Non-pigmented ciliary epithelial cell (primary cell): ENCODE data around the gene KIAA0753.

Experiments
- DNase-seq: peaks from one replicate; pipeline ENCODE4 v3.0.0-alpha.2; 2010; ENCODE audit warnings: low read depth

Gene KIAA0753

GRCh38 chr17:6569370-6570285 is 70.9 kb downstream of the KIAA0753 start:
- no peak for DNase-seq

- no peak for DNase-seq
Observed at GRCh38 chr17:6568184-6568758, 72.2 kb downstream of the KIAA0753 start.

DNA sequence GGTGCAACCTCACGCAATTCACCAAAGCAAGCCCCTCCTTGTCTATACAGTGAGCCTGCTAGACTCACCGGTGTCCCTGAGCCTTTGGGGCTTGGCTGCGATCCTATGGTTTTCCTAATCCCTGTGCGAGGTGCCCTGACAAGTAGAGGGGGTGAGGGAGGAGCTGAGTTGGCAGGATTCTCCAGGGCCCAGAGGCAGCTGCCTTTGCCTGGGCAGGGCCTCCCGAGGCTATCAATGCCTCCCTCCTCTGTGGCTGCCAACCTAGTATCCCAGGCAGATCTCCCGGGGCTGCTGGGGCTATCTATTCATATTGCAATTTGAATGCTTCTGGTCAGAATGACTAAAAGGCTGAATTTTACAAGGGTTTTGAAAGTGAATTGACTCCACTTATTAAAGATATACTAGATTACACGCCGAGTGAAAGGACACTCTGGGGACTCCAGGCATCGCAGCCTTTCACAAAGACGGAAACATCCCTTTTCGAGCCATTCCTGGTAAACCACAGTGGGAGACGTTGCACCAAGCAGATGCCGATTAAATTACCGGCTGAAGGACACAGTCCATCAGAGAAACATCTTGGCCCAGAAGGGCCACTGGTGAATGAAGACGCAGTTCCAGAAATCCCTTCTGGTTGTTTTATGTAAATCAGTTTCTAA is 72.9 kb downstream of the KIAA0753 start:
- no peak for DNase-seq

DNA sequence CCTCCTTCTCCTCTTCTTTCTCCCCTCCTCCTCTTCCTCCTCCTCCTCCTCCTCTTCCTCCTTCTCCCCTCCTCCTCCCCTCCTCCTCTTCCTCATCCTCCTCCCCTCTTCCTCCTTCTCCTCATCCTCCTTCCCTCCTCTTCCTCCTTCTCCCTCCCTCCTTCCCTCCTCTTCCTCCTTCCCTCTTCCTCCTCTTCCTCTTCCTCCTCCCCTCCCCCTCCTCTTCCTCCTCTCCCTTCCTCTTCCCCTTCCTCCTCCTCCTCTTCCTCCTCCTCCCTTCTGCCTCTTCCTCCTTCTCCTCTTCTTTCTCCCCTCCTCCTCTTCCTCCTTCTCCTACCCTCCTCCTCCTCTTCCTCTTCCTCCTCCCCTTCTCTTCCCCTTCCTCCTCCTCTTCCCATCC is 79.1 kb downstream of the KIAA0753 start:
- no peak for DNase-seq

DNA sequence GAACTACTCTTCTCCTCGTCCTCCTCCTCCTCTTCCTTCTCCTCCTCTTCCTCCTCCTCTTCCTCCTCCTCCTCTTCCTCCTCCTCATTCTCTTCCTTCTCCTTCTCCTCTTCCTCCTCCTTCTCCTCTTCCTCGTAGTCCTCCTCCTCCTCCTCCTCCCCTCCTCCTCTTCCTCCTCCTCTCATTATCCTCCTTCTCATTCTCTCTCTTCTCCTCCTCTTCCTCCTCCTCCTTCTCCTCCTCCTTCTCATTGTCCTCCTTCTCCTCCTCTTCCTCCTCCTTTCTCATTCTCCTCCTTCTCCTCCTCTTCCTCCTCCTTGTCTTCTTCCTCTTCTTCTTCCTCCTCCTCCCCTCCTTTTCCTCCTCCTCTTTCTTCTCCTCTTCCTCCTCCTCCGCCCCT is 80.0 kb downstream of the KIAA0753 start:
- DNase-seq = no peak

DNA sequence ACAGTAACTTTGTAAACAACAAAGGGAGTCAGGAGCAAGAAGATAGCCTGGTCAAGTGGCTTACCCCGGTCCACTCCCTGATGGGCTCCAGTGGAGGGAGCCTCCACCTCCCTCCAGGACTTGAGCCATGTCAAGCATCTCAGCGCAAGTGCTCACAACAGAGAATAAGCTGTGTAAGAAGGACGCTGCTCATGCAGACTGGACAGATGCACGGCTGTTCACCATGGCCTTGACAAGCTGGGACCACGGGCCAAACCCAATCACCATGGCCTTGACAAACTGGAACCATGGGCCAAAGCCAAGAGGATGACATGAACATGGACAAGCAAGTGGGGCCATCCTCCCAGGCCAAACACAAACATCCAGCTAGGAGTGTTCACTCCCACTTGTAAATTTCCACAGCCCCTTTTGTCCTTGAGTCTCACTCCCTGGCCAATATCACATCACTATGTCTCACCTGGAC is 80.7 kb downstream of the KIAA0753 start:
- no peak for DNase-seq

GRCh38 chr17:6558932-6559752 is 81.4 kb downstream of the KIAA0753 start:
- DNase-seq = no peak

DNA sequence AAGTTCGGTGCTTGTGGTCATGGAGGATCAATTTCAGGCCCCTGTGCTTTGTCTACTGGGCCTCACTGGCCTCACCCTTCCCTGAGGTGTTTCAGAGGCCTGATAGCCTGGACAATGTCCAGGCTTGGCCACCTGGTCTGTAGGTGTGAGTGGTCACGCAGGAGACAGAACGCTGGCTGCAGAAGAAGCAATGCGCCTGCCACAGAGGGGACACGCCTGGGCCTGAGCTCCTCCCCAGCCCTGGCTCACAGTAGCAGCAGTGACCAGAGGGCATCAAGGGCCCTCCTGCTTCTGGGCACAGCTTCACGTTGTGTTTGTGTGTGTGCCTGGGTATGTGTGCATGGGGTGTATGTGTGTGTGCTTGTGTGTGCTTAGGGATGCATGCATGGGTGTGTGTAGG is 82.2 kb downstream of the KIAA0753 start:
- no peak for DNase-seq

- DNase-seq = no peak
Observed at GRCh38 chr17:6557040-6557438, 83.5 kb downstream of the KIAA0753 start.

DNA sequence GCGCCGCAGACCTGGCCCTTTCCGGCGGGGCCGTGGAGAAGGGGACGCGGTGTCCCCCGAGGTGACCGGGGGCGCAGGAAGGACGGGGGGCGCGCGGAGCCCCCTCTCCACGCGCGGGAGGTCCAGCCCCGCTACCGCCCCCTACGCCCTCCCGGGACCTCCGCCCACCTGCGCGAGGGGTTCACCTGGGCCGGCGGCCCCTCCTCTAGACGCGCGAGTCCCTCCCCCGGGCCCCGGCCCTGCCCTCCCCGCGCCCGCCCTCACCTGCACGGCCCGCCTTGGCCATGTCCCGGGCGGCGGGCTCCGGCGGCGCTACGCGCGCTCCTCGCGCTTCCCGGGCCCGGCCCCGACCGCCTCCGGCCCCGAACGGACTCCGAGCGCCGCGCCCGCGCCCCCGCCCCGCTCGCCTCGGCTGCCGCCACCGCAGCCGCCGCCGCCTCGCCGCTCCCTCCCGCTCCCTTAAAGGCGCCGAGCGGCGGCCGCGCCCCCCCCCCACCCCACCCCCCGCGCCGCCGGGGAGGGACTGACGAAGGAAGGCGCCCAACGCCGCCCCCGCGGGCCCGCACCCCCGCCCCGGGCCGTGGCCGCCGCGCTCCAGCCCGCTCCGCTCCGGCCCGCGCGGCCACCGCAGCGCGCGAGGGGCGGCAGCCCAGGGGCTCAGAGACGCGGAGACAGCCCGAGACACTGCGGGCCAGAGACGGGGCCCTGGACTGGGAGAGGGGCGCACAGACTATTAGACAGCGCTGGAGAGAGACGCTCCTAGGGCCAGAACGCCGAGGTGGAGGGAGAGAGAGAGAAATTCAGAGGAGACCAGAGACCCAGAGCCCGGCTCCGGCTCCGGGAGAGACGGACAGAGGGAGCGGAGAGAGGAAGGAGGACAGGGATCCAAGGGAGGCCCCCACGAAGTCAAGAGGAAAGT is 84.1 kb downstream of the KIAA0753 start, which contains the start of gene PITPNM3:
Gene PITPNM3 (minus strand): TSS at position 435 of the 919 bp plus-strand sequence. CDS start 149 bp downstream, at position 286.
- DNase-seq = no peak

GRCh38 chr17:6555331-6556120 is 85.0 kb downstream of the KIAA0753 start:
- DNase-seq = no peak

- DNase-seq = no peak
Observed at GRCh38 chr17:6554871-6555330, 85.6 kb downstream of the KIAA0753 start.

DNA sequence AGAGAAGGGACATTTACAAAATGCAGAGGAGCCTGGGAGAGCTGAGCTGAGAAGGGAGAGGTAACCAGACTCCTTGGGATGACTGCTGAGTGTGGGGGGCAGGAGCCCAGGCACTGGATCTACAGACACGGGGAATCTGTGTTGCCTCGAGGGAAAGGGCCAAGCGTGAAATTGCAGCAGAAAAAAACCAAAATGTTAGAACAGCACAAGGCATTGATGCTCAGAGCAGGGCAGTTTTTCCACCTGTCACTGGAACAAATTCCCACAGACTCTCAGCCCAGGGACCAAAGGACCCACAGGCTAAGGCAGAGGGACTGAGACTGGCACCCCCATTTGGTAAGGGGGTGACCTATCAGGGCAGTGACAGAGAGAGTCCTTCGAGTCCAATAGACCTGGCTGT is 86.2 kb downstream of the KIAA0753 start:
- DNase-seq = no peak

- no peak for DNase-seq
Observed at GRCh38 chr17:6551869-6552531, 88.5 kb downstream of the KIAA0753 start.

DNA sequence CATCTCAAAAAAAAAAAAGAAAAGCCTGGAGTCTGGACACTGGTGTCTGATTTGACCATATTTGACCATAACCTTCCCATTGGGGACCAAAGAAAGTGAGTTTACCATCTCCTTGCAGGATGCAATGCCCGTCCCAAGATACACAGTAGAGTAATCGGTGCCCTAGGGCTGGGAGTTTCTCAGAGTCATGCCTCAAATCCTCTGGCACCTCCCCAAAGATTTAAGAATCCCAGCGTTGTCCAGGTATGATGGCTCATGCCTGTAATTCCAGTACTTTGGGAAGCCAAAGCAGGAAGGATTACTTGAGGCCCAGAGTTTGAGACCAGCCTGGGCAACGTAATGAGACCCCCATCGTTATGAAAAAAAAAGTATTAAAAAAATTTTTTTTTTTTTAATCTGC is 89.2 kb downstream of the KIAA0753 start:
- no peak for DNase-seq

GRCh38 chr17:6549384-6550036 is 91.0 kb downstream of the KIAA0753 start:
- no peak for DNase-seq

- no peak for DNase-seq
Observed at GRCh38 chr17:6548578-6549330, 91.8 kb downstream of the KIAA0753 start.

GRCh38 chr17:6548034-6548433 is 92.5 kb downstream of the KIAA0753 start:
- DNase-seq = no peak
